ENCODE results near the gene GAPVD1. TPM values are rescaled to one million over a fixed set of nuclear protein-coding genes. Genes with fewer than 3 reads are reported as not detected.

Gene GAPVD1
- total and polyA plus RNA-seq, 2 of the 13 experiments (the other 11 are each of a cell fraction or from before 2014, with no cell fraction given), result 11.1 to 33.2 TPM

DNA sequence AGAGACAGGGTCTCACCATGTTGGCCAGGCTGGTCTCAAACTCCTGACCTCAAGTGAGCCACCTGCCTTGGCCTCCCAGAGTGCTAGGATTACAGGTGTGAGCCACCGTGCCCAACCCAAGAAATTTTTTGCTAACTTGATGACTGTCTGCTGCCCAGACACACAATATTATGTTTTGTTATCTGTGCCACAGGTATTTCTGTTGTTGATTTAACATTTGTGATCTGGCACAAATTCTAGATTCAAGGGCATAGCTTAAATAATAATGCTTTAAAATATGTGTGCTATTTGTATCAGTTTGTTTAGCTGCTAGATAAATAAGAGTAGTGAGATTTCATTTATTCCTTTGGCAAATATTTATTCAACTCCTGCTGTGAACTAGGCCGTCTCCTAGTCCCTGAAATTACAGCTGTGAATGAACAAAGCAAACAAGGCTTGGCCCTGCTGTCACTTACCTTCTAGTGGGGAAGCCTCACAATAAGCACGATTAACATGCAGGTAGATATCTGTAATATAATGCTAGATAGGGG, 35.3 kb downstream of the GAPVD1 start (continued):
- TF ChIP-seq, protein P1, sequence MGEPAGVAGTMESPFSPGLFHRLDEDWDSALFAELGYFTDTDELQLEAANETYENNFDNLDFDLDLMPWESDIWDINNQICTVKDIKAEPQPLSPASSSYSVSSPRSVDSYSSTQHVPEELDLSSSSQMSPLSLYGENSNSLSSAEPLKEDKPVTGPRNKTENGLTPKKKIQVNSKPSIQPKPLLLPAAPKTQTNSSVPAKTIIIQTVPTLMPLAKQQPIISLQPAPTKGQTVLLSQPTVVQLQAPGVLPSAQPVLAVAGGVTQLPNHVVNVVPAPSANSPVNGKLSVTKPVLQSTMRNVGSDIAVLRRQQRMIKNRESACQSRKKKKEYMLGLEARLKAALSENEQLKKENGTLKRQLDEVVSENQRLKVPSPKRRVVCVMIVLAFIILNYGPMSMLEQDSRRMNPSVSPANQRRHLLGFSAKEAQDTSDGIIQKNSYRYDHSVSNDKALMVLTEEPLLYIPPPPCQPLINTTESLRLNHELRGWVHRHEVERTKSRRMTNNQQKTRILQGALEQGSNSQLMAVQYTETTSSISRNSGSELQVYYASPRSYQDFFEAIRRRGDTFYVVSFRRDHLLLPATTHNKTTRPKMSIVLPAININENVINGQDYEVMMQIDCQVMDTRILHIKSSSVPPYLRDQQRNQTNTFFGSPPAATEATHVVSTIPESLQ (CRISPR knock-in tag; conservative IDR thresholded peaks at IDR 0.05), result no peak
- TF ChIP-seq, protein P2, sequence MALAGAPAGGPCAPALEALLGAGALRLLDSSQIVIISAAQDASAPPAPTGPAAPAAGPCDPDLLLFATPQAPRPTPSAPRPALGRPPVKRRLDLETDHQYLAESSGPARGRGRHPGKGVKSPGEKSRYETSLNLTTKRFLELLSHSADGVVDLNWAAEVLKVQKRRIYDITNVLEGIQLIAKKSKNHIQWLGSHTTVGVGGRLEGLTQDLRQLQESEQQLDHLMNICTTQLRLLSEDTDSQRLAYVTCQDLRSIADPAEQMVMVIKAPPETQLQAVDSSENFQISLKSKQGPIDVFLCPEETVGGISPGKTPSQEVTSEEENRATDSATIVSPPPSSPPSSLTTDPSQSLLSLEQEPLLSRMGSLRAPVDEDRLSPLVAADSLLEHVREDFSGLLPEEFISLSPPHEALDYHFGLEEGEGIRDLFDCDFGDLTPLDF (CRISPR knock-in tag; IDR thresholded peaks at IDR 0.05), result peak; percentile 54; the same call in 1 of the 2 replicates
- TF ChIP-seq PAXIP1 (CRISPR knock-in tag; conservative IDR thresholded peaks at IDR 0.05), result peak; percentile 89
- TF ChIP-seq FOSL1 (CRISPR knock-in tag; IDR thresholded peaks at IDR 0.05; ENCODE audit: borderline replicate concordance), result no peak
- no peak for TF ChIP-seq DBP (CRISPR knock-in tag; IDR thresholded peaks at IDR 0.05; ENCODE audit: not compliant biosample characterization)
- no peak for TF ChIP-seq SMAD1 (CRISPR knock-in tag; IDR thresholded peaks at IDR 0.05; ENCODE audit: borderline replicate concordance, low read depth)
- TF ChIP-seq ONECUT2 (CRISPR knock-in tag; IDR thresholded peaks at IDR 0.05), result peak; percentile 32; the same call in 1 of the 2 replicates
- no peak for TF ChIP-seq ATM (IDR thresholded peaks at IDR 0.05; ENCODE audit: borderline replicate concordance)
- TF ChIP-seq FLYWCH1 (CRISPR knock-in tag; IDR thresholded peaks at IDR 0.05), result no peak
- TF ChIP-seq ATF7-NPFF (CRISPR knock-in tag; IDR thresholded peaks at IDR 0.05; ENCODE audit: low read depth), result no peak
- TF ChIP-seq ZNF678 (CRISPR knock-in tag; IDR thresholded peaks at IDR 0.05), result no peak
- TF ChIP-seq TFDP1 (CRISPR knock-in tag; IDR thresholded peaks at IDR 0.05; ENCODE audit: borderline replicate concordance), result 0 out of 2 replicates have a peak, but pooled peaks have one; percentile 31
- TF ChIP-seq GFI1 (CRISPR knock-in tag; IDR thresholded peaks at IDR 0.05; ENCODE audit: borderline replicate concordance), result peak; percentile 97
- TF ChIP-seq, protein P3, sequence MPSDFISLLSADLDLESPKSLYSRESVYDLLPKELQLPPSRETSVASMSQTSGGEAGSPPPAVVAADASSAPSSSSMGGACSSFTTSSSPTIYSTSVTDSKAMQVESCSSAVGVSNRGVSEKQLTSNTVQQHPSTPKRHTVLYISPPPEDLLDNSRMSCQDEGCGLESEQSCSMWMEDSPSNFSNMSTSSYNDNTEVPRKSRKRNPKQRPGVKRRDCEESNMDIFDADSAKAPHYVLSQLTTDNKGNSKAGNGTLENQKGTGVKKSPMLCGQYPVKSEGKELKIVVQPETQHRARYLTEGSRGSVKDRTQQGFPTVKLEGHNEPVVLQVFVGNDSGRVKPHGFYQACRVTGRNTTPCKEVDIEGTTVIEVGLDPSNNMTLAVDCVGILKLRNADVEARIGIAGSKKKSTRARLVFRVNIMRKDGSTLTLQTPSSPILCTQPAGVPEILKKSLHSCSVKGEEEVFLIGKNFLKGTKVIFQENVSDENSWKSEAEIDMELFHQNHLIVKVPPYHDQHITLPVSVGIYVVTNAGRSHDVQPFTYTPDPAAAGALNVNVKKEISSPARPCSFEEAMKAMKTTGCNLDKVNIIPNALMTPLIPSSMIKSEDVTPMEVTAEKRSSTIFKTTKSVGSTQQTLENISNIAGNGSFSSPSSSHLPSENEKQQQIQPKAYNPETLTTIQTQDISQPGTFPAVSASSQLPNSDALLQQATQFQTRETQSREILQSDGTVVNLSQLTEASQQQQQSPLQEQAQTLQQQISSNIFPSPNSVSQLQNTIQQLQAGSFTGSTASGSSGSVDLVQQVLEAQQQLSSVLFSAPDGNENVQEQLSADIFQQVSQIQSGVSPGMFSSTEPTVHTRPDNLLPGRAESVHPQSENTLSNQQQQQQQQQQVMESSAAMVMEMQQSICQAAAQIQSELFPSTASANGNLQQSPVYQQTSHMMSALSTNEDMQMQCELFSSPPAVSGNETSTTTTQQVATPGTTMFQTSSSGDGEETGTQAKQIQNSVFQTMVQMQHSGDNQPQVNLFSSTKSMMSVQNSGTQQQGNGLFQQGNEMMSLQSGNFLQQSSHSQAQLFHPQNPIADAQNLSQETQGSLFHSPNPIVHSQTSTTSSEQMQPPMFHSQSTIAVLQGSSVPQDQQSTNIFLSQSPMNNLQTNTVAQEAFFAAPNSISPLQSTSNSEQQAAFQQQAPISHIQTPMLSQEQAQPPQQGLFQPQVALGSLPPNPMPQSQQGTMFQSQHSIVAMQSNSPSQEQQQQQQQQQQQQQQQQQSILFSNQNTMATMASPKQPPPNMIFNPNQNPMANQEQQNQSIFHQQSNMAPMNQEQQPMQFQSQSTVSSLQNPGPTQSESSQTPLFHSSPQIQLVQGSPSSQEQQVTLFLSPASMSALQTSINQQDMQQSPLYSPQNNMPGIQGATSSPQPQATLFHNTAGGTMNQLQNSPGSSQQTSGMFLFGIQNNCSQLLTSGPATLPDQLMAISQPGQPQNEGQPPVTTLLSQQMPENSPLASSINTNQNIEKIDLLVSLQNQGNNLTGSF (CRISPR knock-in tag; IDR thresholded peaks at IDR 0.05), result no peak
